Hepatocyte (in vitro differentiated cells): Measurements from ENCODE around the gene POLR3H. TPM values are rescaled to one million over a fixed set of nuclear protein-coding genes. Genes with fewer than 3 reads are reported as not detected.
"Not testable (repeated sequence)": the region's sequence is repeated elsewhere in the genome, so short reads cannot be mapped to it uniquely, and the experiment has no call there.

Experiments
- DNase-seq: peaks from one replicate; pipeline ENCODE4 v3.0.0-alpha.2; 2016; ENCODE audit warnings: low spot score
- H2AFZ ChIP-seq: fragments of 200-600 bp; sonication (generic); 2 replicates; pipeline ENCODE4 v1.6.0; 2016; ENCODE audit warnings: antibody characterized with exemption, mild to moderate bottlenecking
- H3K27ac ChIP-seq: fragments of 200-600 bp; sonication (generic); 2 replicates; pipeline ENCODE4 v1.5.1; 2016; ENCODE audit warnings: mild to moderate bottlenecking
- H3K27me3 ChIP-seq: fragments of 200-600 bp; sonication (generic); 2 replicates; pipeline ENCODE4 v1.6.1; 2016
- H3K36me3 ChIP-seq: fragments of 200-600 bp; sonication (generic); replicated peaks from 2 replicates; pipeline ENCODE4 v1.5.1; 2016; ENCODE audit warnings: low read depth; ENCODE audit not compliant: insufficient read depth
- H3K4me1 ChIP-seq: fragments of 200-600 bp; sonication (generic); 2 replicates; pipeline ENCODE4 v1.5.1; 2016; ENCODE audit warnings: mild to moderate bottlenecking, moderate library complexity; ENCODE audit not compliant: insufficient read depth
- H3K4me2 ChIP-seq: fragments of 200-600 bp; sonication (generic); 2 replicates; pipeline ENCODE4 v1.6.0; 2016
- H3K4me3 ChIP-seq: fragments of 200-600 bp; sonication (generic); 2 replicates; pipeline ENCODE4 v1.5.1; 2016; ENCODE audit warnings: mild to moderate bottlenecking
- H3K79me2 ChIP-seq: fragments of 200-600 bp; sonication (generic); 2 replicates; pipeline ENCODE4 v1.6.0; 2017; ENCODE audit warnings: mild to moderate bottlenecking
- H3K9me2 ChIP-seq: fragments of 200-600 bp; sonication (generic); replicated peaks from 2 replicates; pipeline ENCODE4 v1.6.0; 2017; ENCODE audit warnings: mild to moderate bottlenecking; ENCODE audit not compliant: insufficient read depth
- H3K9me3 ChIP-seq: fragments of 200-600 bp; sonication (generic); 2 replicates; pipeline ENCODE4 v1.5.1; 2016; ENCODE audit warnings: low read depth, mild to moderate bottlenecking
- H4K20me1 ChIP-seq: fragments of 200-600 bp; sonication (generic); 2 replicates; pipeline ENCODE4 v1.6.0; 2016; ENCODE audit warnings: mild to moderate bottlenecking; ENCODE audit not compliant: insufficient read depth, poor library complexity, severe bottlenecking
- CTCF ChIP-seq: fragments of 200-600 bp; sonication (generic); IDR thresholded peaks from 2 replicates; pipeline ENCODE4 v1.5.1; 2016; ENCODE audit warnings: antibody characterized with exemption, mild to moderate bottlenecking; ENCODE audit not compliant: poor library complexity
- EZH2 ChIP-seq: fragments of 200-600 bp; sonication (generic); IDR thresholded peaks from 2 replicates; pipeline ENCODE4 v1.6.1; 2016; ENCODE audit warnings: antibody characterized with exemption, mild to moderate bottlenecking, borderline replicate concordance
- EZH2phosphoT487 ChIP-seq: fragments of 200-600 bp; sonication (generic); IDR thresholded peaks from one replicate; pipeline ENCODE4 v1.6.1; 2018; ENCODE audit warnings: antibody characterized with exemption, mild to moderate bottlenecking, low read depth, moderate library complexity; ENCODE audit not compliant: unreplicated experiment, severe bottlenecking
- WGBS: methylation state at CpG from one replicate; pipeline ENCODE4 v1.1.6; 2016; ENCODE audit warnings: low lambda C conversion rate; ENCODE audit errors: missing lambda C conversion rate; 5-methylcytosine and 5-hydroxymethylcytosine counted together
- polyA plus RNA-seq: library from polyadenylated mRNA; unstranded; fragments of >200 nt; fragmentation: Nextera tagmentation; extraction: Ambion mirVana; gene quantifications from 2 replicates; pipeline ENCODE4 v1.2.1, GENCODE V29; 2016
- total RNA-seq: library from RNA; depleted of rRNA; stranded (reverse); fragments of >200 nt; gene quantifications from 2 replicates; pipeline ENCODE4 v1.2.3, GENCODE V29; 2014

Gene POLR3H
- total and polyA plus RNA-seq, 2 experiments from 2014 or later = 14.5 to 41.1 TPM

GRCh38 chr22:41576877-41577276 lies 32.6 kb upstream of the POLR3H start:
- peak; percentile 74 for DNase-seq

GRCh38 chr22:41575533-41575932 lies 31.3 kb upstream of the POLR3H start:
- DNase-seq = no peak
- H4K20me1 ChIP-seq = no peaks in the 10 kb centered on the region
- TF ChIP-seq EZH2phosphoT487 (no peak), CTCF (no peak), EZH2 (no peak)
- no peaks in the 10 kb centered on the region for H3K9me3 ChIP-seq
- H3K79me2 ChIP-seq = no peaks in the 10 kb centered on the region
- H3K4me2 ChIP-seq = no peak overlapping the region
- H3K36me3 ChIP-seq = no peaks in the 10 kb centered on the region
- no peaks in the 10 kb centered on the region for H3K4me1 ChIP-seq
- no peak overlapping the region for H3K27ac ChIP-seq
- H3K27me3 ChIP-seq = no peaks in the 10 kb centered on the region
- no peak overlapping the region for H2AFZ ChIP-seq
- whole genome bisulfite sequencing = 97% methylated on average over 15 of the region's 15 CpGs
- no peak overlapping the region for H3K4me3 ChIP-seq
- H3K9me2 ChIP-seq = no peaks in the 10 kb centered on the region

More at GRCh38 chr22:41576877-41577276, 32.6 kb upstream of the POLR3H start:
- Histone ChIP-seq H3K36me3 (no peaks in the 10 kb centered on the region), H3K9me2 (no peaks in the 10 kb centered on the region), H3K27ac (no peak overlapping the region), H4K20me1 (no peaks in the 10 kb centered on the region), H2AFZ (no peak overlapping the region), H3K79me2 (no peaks in the 10 kb centered on the region), H3K9me3 (no peaks in the 10 kb centered on the region), H3K4me2 (no peak overlapping the region), H3K27me3 (no peaks in the 10 kb centered on the region), H3K4me1 (no peaks in the 10 kb centered on the region), H3K4me3 (no peak overlapping the region)
- 61% methylated on average over 9 of the region's 9 CpGs for WGBS
- TF ChIP-seq EZH2phosphoT487 (no peak), EZH2 (no peak), CTCF (peak; percentile 46)

- Histone ChIP-seq H3K9me2 (no peaks in the 10 kb centered on the region), H4K20me1 (no peaks in the 10 kb centered on the region), H3K9me3 (no peaks in the 10 kb centered on the region), H3K36me3 (no peaks in the 10 kb centered on the region), H3K4me3 (no peak overlapping the region), H3K79me2 (no peaks in the 10 kb centered on the region), H3K4me1 (no peaks in the 10 kb centered on the region), H3K27me3 (no peaks in the 10 kb centered on the region), H2AFZ (no peak overlapping the region), H3K27ac (no peak overlapping the region), H3K4me2 (no peak overlapping the region)
- TF ChIP-seq EZH2 = no peak
- TF ChIP-seq EZH2phosphoT487 = no peak
- TF ChIP-seq CTCF = no peak
- no peak for DNase-seq
- WGBS = 96% methylated on average over 26 of the region's 26 CpGs
Measured at GRCh38 chr22:41574847-41575381, 30.6 kb upstream of the POLR3H start.

- TF ChIP-seq CTCF (no peak), EZH2 (no peak), EZH2phosphoT487 (no peak)
- no peak overlapping the region for H3K4me3 ChIP-seq
- no peaks in the 10 kb centered on the region for H3K79me2 ChIP-seq
- no peaks in the 10 kb centered on the region for H3K4me1 ChIP-seq
- no peaks in the 10 kb centered on the region for H4K20me1 ChIP-seq
- H3K27ac ChIP-seq = no peak overlapping the region
- DNase-seq = no peak
- no peaks in the 10 kb centered on the region for H3K27me3 ChIP-seq
- H3K36me3 ChIP-seq = no peaks in the 10 kb centered on the region
- WGBS = 92% methylated on average over 11 of the region's 11 CpGs
- no peaks in the 10 kb centered on the region for H3K9me3 ChIP-seq
- no peaks in the 10 kb centered on the region for H3K9me2 ChIP-seq
- no peak overlapping the region for H2AFZ ChIP-seq
- H3K4me2 ChIP-seq = no peak overlapping the region
Measured at GRCh38 chr22:41573677-41574076, 29.4 kb upstream of the POLR3H start.

- not testable (repeated sequence) for H4K20me1 ChIP-seq, H3K79me2 ChIP-seq, H3K9me3 ChIP-seq, H3K4me3 ChIP-seq, H3K27ac ChIP-seq, H3K4me2 ChIP-seq, DNase-seq, H3K27me3 ChIP-seq, H3K4me1 ChIP-seq, H3K36me3 ChIP-seq, H3K9me2 ChIP-seq, H2AFZ ChIP-seq
- 98% methylated on average over 3 of the region's 3 CpGs for WGBS
Measured at GRCh38 chr22:41572305-41572704, 28.0 kb upstream of the POLR3H start.
